ENCODE measurements around the gene ARHGAP28.

The ARHGAP28 gene

DNA sequence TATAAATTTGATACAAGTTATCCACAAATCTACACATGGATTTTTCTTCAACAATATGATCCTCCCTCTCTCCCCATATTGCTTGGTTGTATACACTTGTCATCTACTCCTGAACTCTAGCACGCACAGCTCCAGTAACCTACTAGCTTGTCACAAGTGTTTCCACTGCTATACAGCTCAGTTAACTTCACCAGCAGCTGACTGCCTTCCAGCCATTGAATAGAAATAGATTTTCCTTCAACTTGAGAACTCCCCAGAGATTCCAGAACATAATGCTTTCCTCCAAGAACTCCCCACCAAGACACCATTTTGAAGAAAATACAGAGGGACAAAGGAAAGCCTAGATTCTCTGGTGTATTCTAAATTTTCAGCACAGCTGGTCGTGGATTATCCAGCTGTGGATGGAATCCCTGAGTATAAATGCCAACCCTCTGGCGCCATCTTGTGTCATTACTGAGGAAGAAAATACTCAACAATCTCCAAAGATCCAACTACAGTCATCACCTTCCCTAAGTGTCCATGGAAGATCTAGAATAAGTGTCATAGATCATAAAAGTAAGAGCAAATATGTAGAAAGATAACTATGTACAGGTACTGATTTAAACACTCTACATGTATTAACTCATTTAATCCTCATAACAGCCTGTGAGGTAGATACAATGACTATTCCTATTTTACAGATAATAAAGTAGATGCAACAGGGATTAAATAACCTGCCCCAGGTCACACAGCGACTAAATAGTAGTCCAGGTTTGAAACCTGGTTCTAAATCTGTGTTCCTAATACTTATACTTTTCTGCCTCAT, 156.7 kb downstream of the ARHGAP28 start:
- TF ChIP-seq, protein P1, sequence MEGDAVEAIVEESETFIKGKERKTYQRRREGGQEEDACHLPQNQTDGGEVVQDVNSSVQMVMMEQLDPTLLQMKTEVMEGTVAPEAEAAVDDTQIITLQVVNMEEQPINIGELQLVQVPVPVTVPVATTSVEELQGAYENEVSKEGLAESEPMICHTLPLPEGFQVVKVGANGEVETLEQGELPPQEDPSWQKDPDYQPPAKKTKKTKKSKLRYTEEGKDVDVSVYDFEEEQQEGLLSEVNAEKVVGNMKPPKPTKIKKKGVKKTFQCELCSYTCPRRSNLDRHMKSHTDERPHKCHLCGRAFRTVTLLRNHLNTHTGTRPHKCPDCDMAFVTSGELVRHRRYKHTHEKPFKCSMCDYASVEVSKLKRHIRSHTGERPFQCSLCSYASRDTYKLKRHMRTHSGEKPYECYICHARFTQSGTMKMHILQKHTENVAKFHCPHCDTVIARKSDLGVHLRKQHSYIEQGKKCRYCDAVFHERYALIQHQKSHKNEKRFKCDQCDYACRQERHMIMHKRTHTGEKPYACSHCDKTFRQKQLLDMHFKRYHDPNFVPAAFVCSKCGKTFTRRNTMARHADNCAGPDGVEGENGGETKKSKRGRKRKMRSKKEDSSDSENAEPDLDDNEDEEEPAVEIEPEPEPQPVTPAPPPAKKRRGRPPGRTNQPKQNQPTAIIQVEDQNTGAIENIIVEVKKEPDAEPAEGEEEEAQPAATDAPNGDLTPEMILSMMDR (IDR thresholded peaks at IDR 0.05): peak; percentile 44
- H3K27ac ChIP-seq: no peak overlapping the region
- H3K4me3 ChIP-seq: no peak overlapping the region
- no peak for DNase-seq (ENCODE audit: low spot score)

DNA sequence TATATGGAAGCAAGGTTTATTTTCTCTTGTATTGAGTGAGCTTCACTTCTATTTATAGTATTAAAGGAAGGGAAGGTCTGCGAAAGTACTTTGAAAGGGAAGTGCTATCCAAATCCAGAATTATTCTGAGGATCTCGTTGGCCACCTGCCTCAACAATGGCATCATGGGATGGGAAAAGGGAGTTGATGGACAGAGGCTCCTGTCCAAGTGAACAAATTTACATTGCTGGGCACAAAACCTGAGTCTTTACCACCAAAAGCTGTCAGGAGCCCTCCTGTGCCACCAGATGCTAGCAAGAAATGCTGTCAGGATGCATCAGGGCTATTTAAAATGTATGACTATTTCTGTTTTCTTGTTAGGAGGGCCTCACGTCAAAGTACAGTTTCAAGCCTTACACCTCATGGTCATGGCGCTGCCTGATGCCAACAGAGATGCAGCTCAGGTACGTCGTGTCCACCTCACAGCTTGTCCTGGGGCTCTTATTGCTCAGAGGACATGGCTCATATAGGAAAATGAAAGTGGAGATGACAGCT, 157.3 kb downstream of the ARHGAP28 start:
- no peak for DNase-seq (ENCODE audit: low spot score)
- TF ChIP-seq, protein P1 (IDR thresholded peaks at IDR 0.05): no peak
- no peak overlapping the region for H3K27ac ChIP-seq
- H3K4me3 ChIP-seq: no peak overlapping the region

DNA sequence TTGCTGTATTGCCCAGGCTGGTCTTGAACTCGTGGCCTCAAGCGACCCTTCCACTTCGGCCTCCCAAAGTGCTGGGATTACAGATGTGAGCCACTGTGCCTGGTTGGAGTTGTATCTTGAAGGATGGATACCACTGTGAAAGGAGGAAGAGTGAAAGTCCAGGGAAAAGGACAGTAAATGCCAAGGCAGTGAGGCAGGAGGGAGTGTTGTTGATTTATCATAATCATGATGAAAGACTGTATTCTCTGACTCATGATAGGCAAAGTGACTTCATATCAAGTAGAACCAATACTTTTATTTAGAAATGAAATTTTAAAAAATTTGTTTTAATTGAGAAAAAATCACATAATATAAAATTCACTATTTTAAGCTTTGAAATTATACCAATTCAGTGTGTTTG, 162.3 kb downstream of the ARHGAP28 start:
- DNase-seq (ENCODE audit: low spot score): no peak
- TF ChIP-seq, protein P1 (IDR thresholded peaks at IDR 0.05): no peak

DNA sequence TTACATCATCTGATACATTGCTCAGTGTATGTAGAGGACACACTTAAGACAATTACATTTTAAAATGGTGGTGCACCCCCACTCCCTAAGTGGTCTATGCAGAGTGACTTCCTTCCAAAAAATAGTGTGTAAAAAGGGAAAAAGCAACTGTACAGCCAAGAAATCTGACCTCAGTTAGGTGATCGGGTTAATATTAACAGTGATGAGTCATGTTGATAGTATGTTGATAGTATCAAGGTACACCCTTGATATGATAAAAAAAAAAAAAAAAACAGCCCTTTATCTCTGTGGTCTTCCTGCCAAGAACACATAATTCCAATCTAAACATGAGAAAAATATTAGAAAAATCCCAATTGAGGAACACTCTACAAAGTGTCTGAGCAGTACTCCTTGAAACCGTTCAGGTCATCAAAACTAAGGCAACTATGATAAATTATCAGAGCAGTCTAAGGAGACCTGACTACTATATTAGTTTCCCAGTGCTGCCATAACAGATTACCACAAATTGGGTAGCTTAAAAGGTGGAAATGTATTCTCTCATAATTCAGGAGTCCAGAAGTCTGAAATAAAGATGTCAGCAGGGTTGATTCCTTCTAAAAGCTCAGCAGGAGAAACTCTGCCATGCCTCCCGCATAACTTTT, 171.9 kb downstream of the ARHGAP28 start:
- Histone ChIP-seq H3K27ac (no peak overlapping the region), H3K4me3 (no peak overlapping the region)
- TF ChIP-seq, protein P1 (IDR thresholded peaks at IDR 0.05): no peak
- no peak for DNase-seq (ENCODE audit: low spot score)

More for the DNA sequence above, 162.3 kb downstream of the ARHGAP28 start:
- H3K27ac ChIP-seq: no peak overlapping the region
- no peak overlapping the region for H3K4me3 ChIP-seq

DNA sequence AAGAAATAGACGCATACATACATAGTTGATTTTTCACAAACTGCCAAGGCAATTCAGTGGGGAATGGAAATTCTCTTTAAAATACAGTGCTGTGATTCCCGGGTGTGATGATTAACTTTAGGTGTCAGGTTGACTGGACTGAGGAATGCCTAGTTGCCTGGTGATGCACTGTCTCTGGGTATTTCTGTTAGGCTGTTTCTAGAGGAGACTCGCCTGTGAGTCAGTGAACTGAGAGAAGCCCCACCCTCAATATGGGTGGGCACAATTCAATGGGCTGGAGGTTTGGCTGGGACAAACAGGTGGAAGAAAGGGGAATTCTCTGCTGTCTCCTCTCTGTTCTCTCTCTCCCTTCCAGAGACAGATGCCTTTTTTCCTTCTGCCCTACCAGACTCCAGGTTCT, 187.6 kb downstream of the ARHGAP28 start:
- Histone ChIP-seq H3K27ac (no peak overlapping the region), H3K4me3 (no peak overlapping the region)
- TF ChIP-seq, protein P1 (IDR thresholded peaks at IDR 0.05): no peak
- no peak for DNase-seq (ENCODE audit: low spot score)

DNA sequence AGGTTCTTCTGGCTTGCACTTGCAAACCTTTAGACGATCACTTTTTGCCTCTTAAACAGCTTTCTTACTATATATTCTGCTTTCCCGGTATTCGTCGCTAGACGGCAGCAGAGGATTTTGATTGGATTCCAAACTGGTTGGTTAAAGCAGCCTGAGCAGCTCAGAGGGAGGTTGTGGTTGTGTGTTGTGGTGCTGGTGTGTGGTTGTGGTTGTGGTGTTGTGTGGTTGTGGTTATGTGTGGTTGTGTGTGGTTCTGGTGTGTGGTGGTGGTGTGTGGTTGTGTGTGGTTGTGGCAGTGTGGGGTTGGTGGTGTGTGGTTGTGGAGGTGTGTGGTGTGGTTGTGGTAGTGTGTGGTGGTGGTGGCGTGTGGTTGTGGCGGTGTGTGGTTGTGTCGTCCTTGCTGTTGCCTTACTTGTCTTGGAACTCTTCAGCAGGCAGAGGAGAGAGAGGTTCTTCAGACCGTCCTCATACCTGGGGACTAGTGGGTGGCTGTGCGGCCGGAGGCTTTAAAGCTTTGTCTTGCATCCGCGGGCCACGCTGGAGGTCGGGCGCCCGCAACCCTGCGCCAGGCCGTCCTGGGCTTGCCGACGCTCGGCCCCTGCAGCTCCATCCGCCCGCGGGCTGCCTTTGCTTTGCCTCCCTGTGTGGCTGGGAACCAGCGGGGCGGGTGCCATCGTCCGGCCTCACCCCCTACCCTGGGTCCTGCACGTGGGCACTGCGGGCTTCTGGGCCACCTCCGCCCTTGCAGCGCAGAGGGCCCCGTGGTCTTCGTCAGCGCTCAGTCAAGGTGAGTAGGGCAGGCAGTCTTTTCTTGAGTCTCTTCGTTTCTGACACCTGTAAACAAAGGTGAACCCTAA, 190.8 kb downstream of the ARHGAP28 start:
- Histone ChIP-seq H3K4me3 (no peak overlapping the region), H3K27ac (no peak overlapping the region)
- DNase-seq (ENCODE audit: low spot score): no peak
- TF ChIP-seq, protein P1 (IDR thresholded peaks at IDR 0.05): no peak

All from coronary artery (tissue), 2 donors.